Right cardiac atrium (tissue), 5 donors: ENCODE results near the gene SLC39A11. TPM values are rescaled to one million over a fixed set of nuclear protein-coding genes. Genes with fewer than 3 reads are reported as not detected.
"Not testable (repeated sequence)": the region's sequence is repeated elsewhere in the genome, so short reads cannot be mapped to it uniquely, and the experiment has no call there.

Experiments used
- ATAC-seq, 2 donors: fragments of 200-7000 bp; cut with Tn5 transposase; one replicate each; pipeline versions ENCODE4 v1.8.0 to v1.9.1; 2020; ENCODE audit warnings: moderate library complexity in 2 of 2, mild to moderate bottlenecking in 1 of 2
- DNase-seq, 3 donors: peaks; one replicate each; pipeline ENCODE4 v3.0.0-alpha.2; 2020
- H3K27ac ChIP-seq: one replicate; pipeline ENCODE4 v1.5.1; 2013; ENCODE audit warnings: mild to moderate bottlenecking, low read length, control low read depth, moderate library complexity
- H3K27me3 ChIP-seq: one replicate; pipeline ENCODE4 v1.6.1; 2013; ENCODE audit not compliant: control insufficient read depth, insufficient read depth
- H3K4me1 ChIP-seq: one replicate; pipeline ENCODE4 v1.6.1; 2013; ENCODE audit warnings: low read length; ENCODE audit not compliant: control insufficient read depth, insufficient read depth
- H3K4me3 ChIP-seq: one replicate; pipeline ENCODE4 v1.5.1; 2013; ENCODE audit warnings: low read length, control low read depth
- H3K9me3 ChIP-seq: one replicate; pipeline ENCODE4 v1.6.1; 2013; ENCODE audit warnings: low read length; ENCODE audit not compliant: control insufficient read depth
- WGBS: extraction: QIAGEN DNeasy Blood & Tissue Kit; methylation state at CpG from one replicate; pipeline ENCODE4 v1.1.7; 2013; 5-methylcytosine and 5-hydroxymethylcytosine counted together
- intact Hi-C, 4 donors: fragments of 100-400 bp; cut with DNase I; formaldehyde crosslinking; loops; one replicate each; pipeline versions ENCODE4 v1.11.0 to v1.14.0; 2022 to 2023
- polyA plus RNA-seq: library from polyadenylated mRNA; stranded (reverse); fragments of 200-250 nt; gene quantifications from one replicate; pipeline ENCODE4 v1.2.3, GENCODE V29; 2013
- total RNA-seq, 4 donors: library from RNA; stranded (reverse); fragmentation: NEBNext Ultra II Directional; extraction: Animal tissue kit (Norgen Biotek cat#: 25700); gene quantifications; one replicate each; pipeline ENCODE4 v1.2.1, GENCODE V29; 2021
- donor health status: healthy with polysubstance abuse.
- donor health status: DM: no; HTN: yes; CAD: no.
- donor health status: DM: no; HTN: no; CAD: no.
- donor health status: DM: no; HTN: yes; CAD: no; lungs with severe emphysema.
- donor health status: DM: yes; HTN: yes; CAD: no.

The SLC39A11 gene
- total and polyA plus RNA-seq, 5 donors: 3.2 to 12.6 (median 9.9) TPM

DNA sequence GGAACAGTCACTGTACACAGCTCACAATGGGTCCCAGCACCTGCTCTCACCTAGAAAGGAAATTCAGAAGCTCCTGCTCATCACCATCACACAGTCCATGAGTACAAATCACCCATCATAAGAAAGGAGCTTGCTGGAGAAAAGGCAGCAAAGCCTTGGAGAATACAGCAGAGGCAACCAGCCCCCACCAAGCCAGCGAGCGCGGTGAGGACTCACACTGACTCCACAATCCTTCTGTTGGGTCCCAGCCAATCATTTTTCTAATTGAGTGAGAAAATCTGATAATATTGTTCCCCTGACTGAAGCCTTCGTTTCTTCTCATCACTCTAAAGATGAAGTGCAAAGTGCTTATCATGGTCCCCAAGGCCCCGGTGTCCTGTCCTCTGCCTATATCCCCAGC, 298.3 kb downstream of the SLC39A11 start:
- DNase-seq (no peak), ATAC-seq (no peak)
- H3K9me3 ChIP-seq: peaks cover 4% of the 10 kb centered on the region
- no peak overlapping the region for H3K27ac ChIP-seq
- 59% methylated on average over 5 of the region's 5 CpGs for WGBS
- no peaks in the 10 kb centered on the region for H3K27me3 ChIP-seq
- intact Hi-C loops: no loop called here
- H3K4me3 ChIP-seq: no peak overlapping the region
- no peaks in the 10 kb centered on the region for H3K4me1 ChIP-seq

GRCh38 chr17:72792771-72793170, 299.7 kb downstream of the SLC39A11 start:
- Histone ChIP-seq H3K27me3 (no peaks in the 10 kb centered on the region), H3K27ac (no peak overlapping the region), H3K4me3 (no peak overlapping the region), H3K9me3 (peaks cover 4% of the 10 kb centered on the region), H3K4me1 (no peaks in the 10 kb centered on the region)
- intact Hi-C loops: no loop called here
- WGBS: 92% methylated on average over 5 of the region's 5 CpGs
- no peak for ATAC-seq
- DNase-seq: no peak

GRCh38 chr17:72790190-72790589, 302.3 kb downstream of the SLC39A11 start:
- ATAC-seq: no peak
- no peak overlapping the region for H3K4me3 ChIP-seq
- H3K9me3 ChIP-seq: peaks cover 4% of the 10 kb centered on the region
- DNase-seq: no peak
- intact Hi-C loops: no loop called here
- 98% methylated on average over 3 of the region's 3 CpGs for WGBS
- H3K27ac ChIP-seq: no peak overlapping the region
- no peaks in the 10 kb centered on the region for H3K27me3 ChIP-seq
- H3K4me1 ChIP-seq: no peaks in the 10 kb centered on the region

- intact Hi-C loops: no loop called here
Observed at GRCh38 chr17:72789711-72790110, 302.8 kb downstream of the SLC39A11 start.

DNA sequence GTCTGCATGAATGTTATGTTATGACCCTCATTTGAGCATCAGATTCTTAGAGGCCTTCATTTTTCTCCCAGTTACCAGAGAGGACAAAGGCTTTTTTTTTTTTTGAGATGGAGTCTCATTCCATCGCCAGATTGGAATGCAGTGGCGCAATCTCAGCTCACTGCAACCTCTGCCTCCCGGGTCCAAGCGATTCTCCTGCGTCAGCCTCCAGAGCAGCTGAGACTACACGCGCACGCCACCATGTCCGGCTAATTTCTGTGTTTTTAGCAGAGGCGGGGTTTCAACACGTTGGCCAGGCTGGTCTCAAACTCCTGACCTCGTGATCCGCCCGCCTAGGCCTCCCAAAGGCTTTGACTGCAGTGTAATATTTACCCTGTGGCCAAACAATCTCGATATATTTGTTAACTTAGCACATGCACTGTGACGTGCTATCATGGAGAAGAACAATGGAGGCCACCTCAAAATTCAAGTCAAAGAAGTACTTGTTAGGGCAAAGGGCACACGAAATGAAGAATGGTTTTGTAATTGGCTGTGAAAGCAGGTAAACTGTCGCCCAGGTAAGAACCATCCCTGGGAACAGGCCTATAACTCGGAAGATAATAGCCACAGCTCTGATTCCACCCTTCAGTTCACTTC, 303.4 kb downstream of the SLC39A11 start:
- DNase-seq: no peak
- WGBS: 91% methylated on average over 19 of the region's 19 CpGs
- intact Hi-C loops: no loop called here
- H3K27ac ChIP-seq: no peak overlapping the region
- ATAC-seq: no peak
- peaks cover 1% of the 10 kb centered on the region for H3K9me3 ChIP-seq
- no peaks in the 10 kb centered on the region for H3K4me1 ChIP-seq
- no peak overlapping the region for H3K4me3 ChIP-seq
- no peaks in the 10 kb centered on the region for H3K27me3 ChIP-seq

More at GRCh38 chr17:72789711-72790110, 302.8 kb downstream of the SLC39A11 start:
- Histone ChIP-seq H3K27me3 (no peaks in the 10 kb centered on the region), H3K9me3 (peaks cover 4% of the 10 kb centered on the region), H3K4me3 (no peak overlapping the region), H3K27ac (no peak overlapping the region), H3K4me1 (no peaks in the 10 kb centered on the region)
- ATAC-seq (no peak), DNase-seq (no peak)
- 93% methylated on average over 6 of the region's 6 CpGs for WGBS

DNA sequence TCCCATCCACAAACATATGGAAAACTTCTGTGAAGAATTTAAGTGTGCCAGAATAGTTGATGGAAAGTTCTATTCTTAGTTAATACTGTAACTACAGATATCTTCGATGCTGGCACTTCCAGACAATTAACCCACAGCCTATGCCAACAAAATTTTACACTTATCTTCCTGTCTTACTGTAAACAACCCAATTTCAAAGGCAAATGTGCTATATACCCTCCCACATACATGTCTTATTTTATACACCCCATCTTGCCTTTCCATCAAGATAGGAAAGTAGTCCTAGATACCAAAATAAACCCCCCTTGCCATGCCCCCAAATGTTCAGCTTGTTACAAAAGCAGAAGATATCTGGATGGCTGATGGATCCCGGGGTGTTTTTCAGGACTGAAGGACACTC, 306.3 kb downstream of the SLC39A11 start:
- WGBS: 37% methylated on average over 2 of the region's 2 CpGs
- ATAC-seq (no peak), DNase-seq (no peak)
- intact Hi-C loops: no loop called here
- Histone ChIP-seq H3K9me3 (no peaks in the 10 kb centered on the region), H3K4me3 (no peak overlapping the region), H3K27me3 (no peaks in the 10 kb centered on the region), H3K4me1 (no peaks in the 10 kb centered on the region), H3K27ac (no peak overlapping the region)

GRCh38 chr17:72782985-72783701, 309.3 kb downstream of the SLC39A11 start:
- Histone ChIP-seq H3K4me1 (no peaks in the 10 kb centered on the region), H3K27me3 (no peaks in the 10 kb centered on the region), H3K4me3 (no peak overlapping the region), H3K27ac (no peak overlapping the region), H3K9me3 (no peaks in the 10 kb centered on the region)
- ATAC-seq: no peak
- DNase-seq: no peak
- WGBS: 73% methylated on average over 6 of the region's 6 CpGs
- intact Hi-C loops: no loop called here

- ATAC-seq, H3K4me3 ChIP-seq, intact Hi-C loops, H3K27ac ChIP-seq, H3K9me3 ChIP-seq, DNase-seq, H3K4me1 ChIP-seq, H3K27me3 ChIP-seq: not testable (repeated sequence)
- WGBS: 98% methylated on average over 5 of the region's 5 CpGs
Observed at GRCh38 chr17:72782437-72782836, 310.1 kb downstream of the SLC39A11 start.

- no peaks in the 10 kb centered on the region for H3K9me3 ChIP-seq
- H3K27ac ChIP-seq: no peak overlapping the region
- no peak for ATAC-seq
- intact Hi-C loops: no loop called here
- no peaks in the 10 kb centered on the region for H3K27me3 ChIP-seq
- DNase-seq: no peak
- no peak overlapping the region for H3K4me3 ChIP-seq
- H3K4me1 ChIP-seq: no peaks in the 10 kb centered on the region
- 74% methylated on average over 14 of the region's 14 CpGs for WGBS
Observed at GRCh38 chr17:72778169-72779151, 314.0 kb downstream of the SLC39A11 start.

DNA sequence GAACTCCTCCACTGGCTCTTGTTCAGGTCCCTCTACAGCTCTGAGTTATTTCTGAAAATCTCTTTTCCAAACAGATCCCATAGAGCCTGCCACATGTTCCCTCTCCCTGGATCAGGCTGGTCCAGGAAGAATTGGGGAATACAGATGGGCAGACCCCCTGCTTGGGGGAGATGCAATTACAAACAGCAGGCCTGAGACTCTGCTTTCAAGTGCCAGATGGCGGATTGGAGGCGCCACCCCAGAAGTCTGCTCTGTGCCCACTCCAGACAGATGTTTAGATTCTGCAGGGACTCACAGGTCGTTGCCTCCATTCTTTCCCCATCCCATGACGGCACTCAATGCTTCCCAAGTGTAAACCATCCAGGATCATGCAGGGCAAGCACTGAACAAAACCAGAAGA, 316.6 kb downstream of the SLC39A11 start:
- 79% methylated on average over 4 of the region's 4 CpGs for WGBS
- Histone ChIP-seq H3K27me3 (no peaks in the 10 kb centered on the region), H3K9me3 (no peaks in the 10 kb centered on the region), H3K27ac (no peak overlapping the region), H3K4me3 (no peak overlapping the region), H3K4me1 (no peaks in the 10 kb centered on the region)
- no peak for DNase-seq
- no peak for ATAC-seq
- intact Hi-C loops: no loop called here

- H3K27me3 ChIP-seq: no peaks in the 10 kb centered on the region
- no peaks in the 10 kb centered on the region for H3K9me3 ChIP-seq
- no peaks in the 10 kb centered on the region for H3K4me1 ChIP-seq
- no peak for DNase-seq
- H3K4me3 ChIP-seq: no peak overlapping the region
- no peak overlapping the region for H3K27ac ChIP-seq
- 93% methylated on average over 5 of the region's 5 CpGs for WGBS
- ATAC-seq: no peak
- intact Hi-C loops: no loop called here
Observed at GRCh38 chr17:72775237-72775636, 317.3 kb downstream of the SLC39A11 start.
